GM21576 (cell line): ENCODE measurements around the gene RRP15.

Experiments used
- ATAC-seq: cut with Tn5 transposase; IDR thresholded peaks from one replicate; pipeline ENCODE4 v1.9.1; 2021; ENCODE audit warnings: mild to moderate bottlenecking, moderate library complexity; ENCODE audit not compliant: unreplicated experiment

The RRP15 gene

GRCh38 chr1:218339267-218339831 is 54.3 kb downstream of the RRP15 start:
- no peak for ATAC-seq

DNA sequence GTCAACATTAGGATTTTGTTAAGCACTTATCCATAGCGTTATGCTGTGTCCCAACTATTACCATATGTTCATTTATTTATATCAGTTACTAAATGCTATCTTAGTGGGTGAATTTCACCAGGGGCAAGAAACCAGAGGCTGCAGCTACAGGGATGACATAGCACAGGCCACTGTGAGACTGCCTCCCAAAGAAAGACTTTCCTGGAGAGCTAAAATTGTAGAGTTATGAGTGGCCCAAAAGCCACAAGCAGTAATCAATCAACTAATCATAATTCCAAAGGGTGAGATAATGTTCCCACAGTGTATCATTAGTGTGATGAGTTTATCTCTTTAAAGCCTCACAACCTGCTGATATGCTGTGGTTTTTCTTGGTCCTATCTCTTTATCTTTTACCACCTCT is 56.2 kb downstream of the RRP15 start:
- no peak for ATAC-seq

- ATAC-seq = no peak
Measured at GRCh38 chr1:218342091-218342490, 57.0 kb downstream of the RRP15 start.

GRCh38 chr1:218344814-218345672 is 60.0 kb downstream of the RRP15 start, which contains the start of gene TGFB2:
Gene TGFB2, plus strand, starts transcription at chr1:218345336. Its CDS starts 1,366 bp downstream, at chr1:218346702.
- peak; percentile 38 for ATAC-seq

GRCh38 chr1:218345673-218346390 is 60.7 kb downstream of the RRP15 start:
- peak; percentile 63 for ATAC-seq

GRCh38 chr1:218346391-218347204 is 61.5 kb downstream of the RRP15 start:
- no peak for ATAC-seq

GRCh38 chr1:218347336-218347722 is 62.2 kb downstream of the RRP15 start:
- ATAC-seq = no peak

- ATAC-seq = no peak
Measured at GRCh38 chr1:218347723-218348627, 62.9 kb downstream of the RRP15 start.

- no peak for ATAC-seq
Measured at GRCh38 chr1:218348628-218349071, 63.6 kb downstream of the RRP15 start.

DNA sequence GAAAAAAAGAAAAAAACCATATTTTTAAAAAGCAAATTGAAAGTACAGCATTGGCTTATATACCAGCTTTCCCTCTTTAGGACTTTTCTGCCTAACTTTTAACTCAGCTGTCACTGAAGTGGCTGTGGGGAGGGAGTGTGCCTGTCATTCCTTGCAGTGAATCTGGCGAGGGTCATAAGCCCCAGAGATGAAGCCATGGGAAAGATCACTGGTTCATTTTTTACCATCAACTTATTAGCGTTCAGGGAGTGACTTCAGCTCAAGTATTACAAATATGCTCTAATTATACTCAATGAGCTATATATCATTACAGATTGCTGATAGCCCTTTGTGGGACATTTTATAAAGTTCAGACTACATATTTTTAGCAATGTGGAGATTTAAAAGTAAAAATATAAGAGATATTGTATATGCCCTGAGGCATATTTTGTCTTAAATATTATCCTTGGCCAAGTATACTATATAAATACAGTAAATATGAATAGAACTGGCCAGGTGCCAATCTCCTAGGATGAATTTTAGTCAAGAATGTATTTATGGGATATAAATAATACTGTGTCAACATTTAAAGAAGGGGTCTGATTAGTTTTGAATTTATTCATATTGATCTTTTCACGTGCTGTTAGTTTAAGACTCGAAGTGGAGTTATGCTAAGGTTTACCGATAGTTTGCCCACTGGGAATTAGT is 64.4 kb downstream of the RRP15 start:
- no peak for ATAC-seq

DNA sequence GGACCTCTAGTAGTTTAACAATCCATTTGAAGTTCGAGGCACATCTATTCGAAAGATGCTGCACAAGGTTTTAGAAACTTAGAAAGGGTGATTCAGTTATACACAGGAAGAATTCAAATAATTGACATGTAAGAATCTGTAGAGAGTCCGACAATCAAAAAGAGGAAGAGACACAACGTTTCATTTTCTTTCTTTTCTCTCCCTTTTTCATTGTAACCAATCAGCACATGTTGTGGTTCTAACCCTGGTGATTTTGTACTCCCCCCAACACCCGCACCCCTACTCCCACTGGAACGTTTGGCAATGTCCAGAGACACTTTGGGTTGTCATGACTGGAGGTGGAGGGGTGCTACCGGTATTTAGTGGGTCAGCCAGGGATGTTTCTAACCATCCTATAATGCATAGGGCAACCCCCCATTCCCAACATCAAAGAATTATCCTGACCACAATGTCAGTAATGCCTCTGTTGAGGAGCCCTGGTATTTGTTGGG is 65.0 kb downstream of the RRP15 start:
- no peak for ATAC-seq

DNA sequence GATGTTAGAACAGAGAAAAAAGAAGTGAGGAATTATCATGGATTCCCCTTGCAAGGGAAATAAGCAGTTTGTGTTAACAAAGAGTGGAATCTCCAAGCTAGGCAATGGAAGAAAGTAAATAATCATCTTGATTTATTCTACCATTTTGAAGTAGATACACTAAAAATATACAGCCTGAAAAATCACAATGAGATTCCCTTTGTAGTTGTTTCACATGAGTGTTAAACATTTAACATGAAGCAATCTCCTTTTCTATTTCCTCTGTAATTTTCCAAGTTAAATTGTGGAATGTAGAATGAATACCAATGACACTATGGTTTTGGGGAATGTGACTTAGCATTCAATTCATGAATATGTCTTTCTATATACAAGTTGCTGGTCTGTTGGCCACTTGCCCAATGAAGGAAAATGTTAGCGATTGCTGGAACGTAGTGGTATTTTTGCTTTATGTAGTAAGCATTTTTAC is 65.7 kb downstream of the RRP15 start:
- no peak for ATAC-seq

- peak; percentile 64 for ATAC-seq
Measured at GRCh38 chr1:218351391-218352074, 66.4 kb downstream of the RRP15 start.

GRCh38 chr1:218352075-218352438 is 67.0 kb downstream of the RRP15 start:
- ATAC-seq = no peak

GRCh38 chr1:218353656-218354055 is 68.6 kb downstream of the RRP15 start:
- ATAC-seq = no peak

DNA sequence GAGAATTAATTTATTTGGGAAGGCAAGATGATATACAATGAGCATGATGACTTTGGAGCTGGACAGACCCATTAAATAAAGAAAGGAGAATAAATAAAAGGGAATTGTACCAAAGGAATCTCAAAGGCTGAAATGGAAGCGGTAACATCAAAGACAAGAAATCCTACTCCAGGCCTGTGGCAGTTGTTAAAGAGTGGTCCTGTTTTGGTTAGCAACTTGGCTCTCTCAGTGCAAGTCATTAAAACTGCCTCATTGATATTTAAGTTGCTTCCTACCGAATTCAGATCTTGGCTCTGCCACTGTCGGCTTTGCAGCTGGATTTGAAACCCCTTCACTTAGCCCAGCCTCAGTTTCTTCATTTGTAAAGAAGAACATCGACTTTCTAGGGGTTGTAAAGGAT is 70.2 kb downstream of the RRP15 start:
- no peak for ATAC-seq

DNA sequence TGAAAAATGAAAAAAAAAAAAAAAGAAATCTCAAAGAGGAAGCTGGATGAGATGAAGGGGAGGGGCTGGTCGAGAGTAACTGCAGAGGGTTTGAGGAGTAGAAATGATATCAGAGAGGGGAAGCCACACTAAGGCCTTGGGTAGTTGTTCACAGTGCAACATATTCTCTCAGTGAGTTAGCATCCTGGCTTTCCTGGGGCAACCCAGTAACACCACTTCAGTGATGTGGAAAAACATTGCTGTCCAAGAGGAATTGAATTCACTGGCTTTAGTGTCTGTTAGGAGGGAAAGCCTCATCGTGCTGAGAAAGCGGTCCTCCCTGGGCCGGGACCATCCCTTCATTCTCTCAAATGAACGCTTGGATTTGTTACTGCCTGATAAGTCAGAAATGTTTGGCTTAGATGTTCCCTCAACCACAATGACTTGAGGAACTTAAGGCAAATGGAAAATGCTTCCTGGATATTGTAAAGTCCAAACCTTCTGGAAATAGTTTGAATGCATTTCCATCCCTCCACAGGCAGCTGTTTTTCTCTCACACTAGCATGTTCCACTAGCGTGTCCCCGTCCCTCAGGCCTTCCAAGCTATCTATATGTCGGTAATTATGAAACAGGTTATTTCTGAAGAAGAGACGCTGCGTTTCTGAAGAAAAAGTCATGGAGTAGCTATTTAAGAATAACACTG is 72.3 kb downstream of the RRP15 start:
- ATAC-seq = no peak

DNA sequence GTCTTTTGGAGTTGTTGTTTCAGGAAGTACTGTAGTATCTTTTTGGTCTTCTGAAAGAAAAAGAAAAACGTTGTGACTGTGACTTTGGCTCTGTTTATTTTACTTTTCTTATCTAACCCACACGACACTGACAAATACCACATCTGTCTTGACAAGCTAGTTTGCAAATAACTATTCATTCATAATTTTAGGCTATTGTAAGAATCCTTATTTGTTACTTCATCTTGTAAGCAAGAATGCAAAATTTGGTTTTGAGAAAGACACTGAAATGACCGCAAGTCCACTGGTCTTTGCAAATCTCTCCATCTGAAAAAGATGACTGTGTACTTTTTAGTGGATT is 72.8 kb downstream of the RRP15 start:
- no peak for ATAC-seq
